ENCODE measurements around the gene EFNA3. TPM values are rescaled to one million over a fixed set of nuclear protein-coding genes. Genes with fewer than 3 reads are reported as not detected.

EFNA3 gene
- total RNA-seq, 1 experiment from 2014 or later: 12.5 TPM

DNA sequence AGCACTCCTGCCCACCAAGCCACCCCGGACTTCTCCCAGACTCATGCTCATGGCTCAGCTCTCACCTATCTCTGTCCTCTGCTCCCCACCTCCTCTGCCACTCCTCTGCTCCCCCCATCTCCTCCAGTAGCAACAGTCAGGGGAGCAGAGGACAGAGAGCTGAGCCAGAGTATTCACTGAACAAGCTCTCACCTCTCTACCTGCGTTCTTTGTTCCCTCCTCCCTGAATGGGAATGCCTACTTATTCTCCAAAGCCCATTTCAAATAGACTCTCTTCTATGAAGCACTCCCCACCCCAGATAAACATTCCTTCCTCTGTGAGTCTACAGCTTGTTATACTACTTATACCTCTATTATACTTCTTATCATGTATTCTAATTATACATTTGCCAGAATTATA is 42.6 kb downstream of the EFNA3 start (continued):
- no peak for TF ChIP-seq PRDM15 (CRISPR knock-in tag; IDR thresholded peaks at IDR 0.05)
- no peak for TF ChIP-seq CREB1 (CRISPR knock-in tag; IDR thresholded peaks at IDR 0.05)
- TF ChIP-seq ATF1 (CRISPR knock-in tag; IDR thresholded peaks at IDR 0.05): no peak
- no peak for TF ChIP-seq ZNF396 (CRISPR knock-in tag; IDR thresholded peaks at IDR 0.05; ENCODE audit: borderline replicate concordance)
- no peak for TF ChIP-seq E2F1 (CRISPR knock-in tag; IDR thresholded peaks at IDR 0.05)
- TF ChIP-seq, protein P1, sequence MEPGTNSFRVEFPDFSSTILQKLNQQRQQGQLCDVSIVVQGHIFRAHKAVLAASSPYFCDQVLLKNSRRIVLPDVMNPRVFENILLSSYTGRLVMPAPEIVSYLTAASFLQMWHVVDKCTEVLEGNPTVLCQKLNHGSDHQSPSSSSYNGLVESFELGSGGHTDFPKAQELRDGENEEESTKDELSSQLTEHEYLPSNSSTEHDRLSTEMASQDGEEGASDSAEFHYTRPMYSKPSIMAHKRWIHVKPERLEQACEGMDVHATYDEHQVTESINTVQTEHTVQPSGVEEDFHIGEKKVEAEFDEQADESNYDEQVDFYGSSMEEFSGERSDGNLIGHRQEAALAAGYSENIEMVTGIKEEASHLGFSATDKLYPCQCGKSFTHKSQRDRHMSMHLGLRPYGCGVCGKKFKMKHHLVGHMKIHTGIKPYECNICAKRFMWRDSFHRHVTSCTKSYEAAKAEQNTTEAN (CRISPR knock-in tag; IDR thresholded peaks at IDR 0.05): no peak
- no peak for TF ChIP-seq GRHL2 (CRISPR knock-in tag; IDR thresholded peaks at IDR 0.05; ENCODE audit: insufficient replicate concordance, severe bottlenecking)
- no peak for TF ChIP-seq TEAD4 (CRISPR knock-in tag; IDR thresholded peaks at IDR 0.05)
- no peak for TF ChIP-seq ZNF671 (CRISPR knock-in tag; IDR thresholded peaks at IDR 0.05)
- TF ChIP-seq, protein P2, sequence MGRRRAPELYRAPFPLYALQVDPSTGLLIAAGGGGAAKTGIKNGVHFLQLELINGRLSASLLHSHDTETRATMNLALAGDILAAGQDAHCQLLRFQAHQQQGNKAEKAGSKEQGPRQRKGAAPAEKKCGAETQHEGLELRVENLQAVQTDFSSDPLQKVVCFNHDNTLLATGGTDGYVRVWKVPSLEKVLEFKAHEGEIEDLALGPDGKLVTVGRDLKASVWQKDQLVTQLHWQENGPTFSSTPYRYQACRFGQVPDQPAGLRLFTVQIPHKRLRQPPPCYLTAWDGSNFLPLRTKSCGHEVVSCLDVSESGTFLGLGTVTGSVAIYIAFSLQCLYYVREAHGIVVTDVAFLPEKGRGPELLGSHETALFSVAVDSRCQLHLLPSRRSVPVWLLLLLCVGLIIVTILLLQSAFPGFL (CRISPR knock-in tag; IDR thresholded peaks at IDR 0.05; ENCODE audit: borderline replicate concordance): no peak
- TF ChIP-seq NFATC4 (CRISPR knock-in tag; IDR thresholded peaks at IDR 0.05): no peak
- TF ChIP-seq ATF3 (CRISPR knock-in tag; conservative IDR thresholded peaks at IDR 0.05): no peak
- TF ChIP-seq ZNF121 (CRISPR knock-in tag; IDR thresholded peaks at IDR 0.05): no peak

DNA sequence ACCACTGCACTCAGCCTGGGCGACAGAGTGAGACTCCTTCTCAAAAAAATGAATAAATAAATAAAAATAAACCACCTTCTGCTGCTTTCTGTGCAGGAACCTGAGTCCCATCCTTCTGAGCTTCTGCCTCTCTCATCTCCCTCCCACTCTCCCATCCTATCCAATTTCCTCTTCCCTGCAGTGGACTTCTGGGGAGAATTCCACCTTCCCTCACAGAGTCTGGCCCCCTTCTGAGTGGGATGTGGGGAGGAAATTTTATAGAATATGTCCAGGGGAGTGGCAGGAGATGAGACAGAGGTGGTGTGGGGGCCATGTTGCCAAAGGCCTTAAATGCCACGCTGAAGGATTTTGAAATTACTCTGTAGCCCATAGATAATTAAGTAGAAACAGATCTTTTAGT is 43.7 kb downstream of the EFNA3 start:
- ChIA-PET POLR2A (no interaction called here), CTCF (interaction anchor here (1.0 to 12.9 kb wide), 4 partner anchors 10 to 45 kb away, joined by 3 to 152 read pairs (median 18); no protein-coding TSS in a partner anchor)
- Mint-ChIP-seq H3K4me1 (peaks cover 22% of the 10 kb centered on the region), H3K9me3 (no peaks in the 10 kb centered on the region), H3K27me3 (ENCODE audit: low read depth) (peaks cover 71% of the 10 kb centered on the region), H3K27ac (no peak overlapping the region), H3K4me3 (no peak overlapping the region), H3K36me3 (no peaks in the 10 kb centered on the region)
- ATAC-seq (no peak), DNase-seq (ENCODE audit: low spot score) (no peak)
- no peak for TF ChIP-seq NR3C1 (CRISPR knock-in tag; conservative IDR thresholded peaks at IDR 0.05; ENCODE audit: low read depth)
- no peak for TF ChIP-seq SP1 (CRISPR knock-in tag; conservative IDR thresholded peaks at IDR 0.05)
- no peak for TF ChIP-seq ATF3 (CRISPR knock-in tag; conservative IDR thresholded peaks at IDR 0.05)

DNA sequence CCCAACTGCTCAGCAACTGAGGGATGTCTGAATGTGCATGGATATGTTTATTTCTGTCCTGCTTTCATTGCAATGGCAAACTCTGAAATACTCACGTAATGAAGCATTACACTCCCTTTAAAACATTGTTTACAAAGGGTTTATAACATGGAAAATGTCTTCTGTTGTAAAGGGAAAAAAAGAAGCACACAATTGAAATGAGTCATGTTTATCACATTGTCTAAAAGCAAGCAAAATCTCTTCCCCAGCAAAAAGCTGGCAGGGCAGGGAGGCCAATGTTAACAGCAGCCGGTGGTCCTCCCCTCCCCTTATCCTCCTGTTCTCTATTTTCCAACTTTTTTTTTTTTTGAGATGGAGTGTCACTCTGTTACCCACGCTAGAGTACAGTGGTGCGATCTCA is 45.2 kb downstream of the EFNA3 start:
- Mint-ChIP-seq H3K36me3 (no peaks in the 10 kb centered on the region), H3K27me3 (ENCODE audit: low read depth) (peaks cover 76% of the 10 kb centered on the region), H3K27ac (no peak overlapping the region), H3K4me3 (no peak overlapping the region), H3K9me3 (no peaks in the 10 kb centered on the region), H3K4me1 (peaks cover 32% of the 10 kb centered on the region)
- CTCF ChIA-PET: interaction anchor here (3.3 to 12.9 kb wide), 4 partner anchors 34 to 44 kb away, joined by 21 to 164 read pairs (median 92); no protein-coding TSS in a partner anchor
- no peak for ATAC-seq
- DNase-seq (ENCODE audit: low spot score): no peak
- POLR2A ChIA-PET: no interaction called here
- TF ChIP-seq, protein P3, sequence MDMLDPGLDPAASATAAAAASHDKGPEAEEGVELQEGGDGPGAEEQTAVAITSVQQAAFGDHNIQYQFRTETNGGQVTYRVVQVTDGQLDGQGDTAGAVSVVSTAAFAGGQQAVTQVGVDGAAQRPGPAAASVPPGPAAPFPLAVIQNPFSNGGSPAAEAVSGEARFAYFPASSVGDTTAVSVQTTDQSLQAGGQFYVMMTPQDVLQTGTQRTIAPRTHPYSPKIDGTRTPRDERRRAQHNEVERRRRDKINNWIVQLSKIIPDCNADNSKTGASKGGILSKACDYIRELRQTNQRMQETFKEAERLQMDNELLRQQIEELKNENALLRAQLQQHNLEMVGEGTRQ (CRISPR knock-in tag; IDR thresholded peaks at IDR 0.05): no peak
- TF ChIP-seq, protein P1 (CRISPR knock-in tag; IDR thresholded peaks at IDR 0.05): no peak
- TF ChIP-seq STAT6 (CRISPR knock-in tag; conservative IDR thresholded peaks at IDR 0.05; ENCODE audit: low read depth): no peak
- no peak for TF ChIP-seq ZNF121 (CRISPR knock-in tag; IDR thresholded peaks at IDR 0.05)
- TF ChIP-seq SOX15 (CRISPR knock-in tag; IDR thresholded peaks at IDR 0.05): no peak
- TF ChIP-seq IRF2 (CRISPR knock-in tag; IDR thresholded peaks at IDR 0.05; ENCODE audit: borderline replicate concordance, low read depth): no peak
- no peak for TF ChIP-seq NFATC4 (CRISPR knock-in tag; IDR thresholded peaks at IDR 0.05)
- no peak for TF ChIP-seq TP53 (CRISPR knock-in tag; IDR thresholded peaks at IDR 0.05)
